Breast epithelium (tissue), 3 donors: ENCODE measurements around the gene NR3C1.

Source experiments
- CTCF ChIP-seq, 3 donors: fragments of 450-650 bp; IDR thresholded peaks; one replicate each; pipeline ENCODE4 v1.5.1; 2016 to 2017; ENCODE audit warnings: antibody characterized with exemption in 3 of 3, mild to moderate bottlenecking in 3 of 3, moderate library complexity in 3 of 3
- POLR2A ChIP-seq: fragments of 450-650 bp; IDR thresholded peaks from one replicate; pipeline ENCODE4 v1.6.1; 2016; ENCODE audit warnings: antibody characterized with exemption, mild to moderate bottlenecking, moderate library complexity

DNA sequence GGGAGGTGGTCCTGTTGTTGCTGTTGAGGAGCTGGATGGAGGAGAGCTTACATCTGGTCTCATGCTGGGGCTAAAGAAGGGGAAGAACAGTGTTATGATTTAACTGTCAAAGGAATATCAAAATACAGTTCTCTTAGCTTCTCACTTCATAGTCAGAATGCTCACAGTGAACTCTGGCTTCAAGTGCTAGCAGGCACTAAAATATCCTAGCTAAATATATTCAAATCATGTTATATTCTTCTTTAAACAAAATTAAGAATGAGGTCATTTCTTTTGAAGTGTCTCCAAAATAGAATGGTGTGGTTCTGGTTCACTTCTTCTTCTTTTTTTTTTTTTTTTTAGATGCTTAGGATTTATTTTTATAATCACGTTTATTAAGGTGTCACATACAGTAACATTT, 89.4 kb downstream of the NR3C1 start:
- TF ChIP-seq POLR2A (no peak), CTCF (IDR thresholded peaks at IDR 0.05) (no peak)
